GM15510 (cell line): ENCODE data around the gene CST11.

Experiments used
- POLR2A ChIP-seq: IDR thresholded peaks from 3 replicates; pipeline ENCODE4 v1.6.1; 2011; ENCODE audit warnings: borderline replicate concordance; ENCODE audit not compliant: insufficient read length; ENCODE audit errors: extremely low read depth

Gene CST11, protein sequence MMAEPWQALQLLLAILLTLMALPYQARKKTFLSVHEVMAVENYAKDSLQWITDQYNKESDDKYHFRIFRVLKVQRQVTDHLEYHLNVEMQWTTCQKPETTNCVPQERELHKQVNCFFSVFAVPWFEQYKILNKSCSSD

DNA sequence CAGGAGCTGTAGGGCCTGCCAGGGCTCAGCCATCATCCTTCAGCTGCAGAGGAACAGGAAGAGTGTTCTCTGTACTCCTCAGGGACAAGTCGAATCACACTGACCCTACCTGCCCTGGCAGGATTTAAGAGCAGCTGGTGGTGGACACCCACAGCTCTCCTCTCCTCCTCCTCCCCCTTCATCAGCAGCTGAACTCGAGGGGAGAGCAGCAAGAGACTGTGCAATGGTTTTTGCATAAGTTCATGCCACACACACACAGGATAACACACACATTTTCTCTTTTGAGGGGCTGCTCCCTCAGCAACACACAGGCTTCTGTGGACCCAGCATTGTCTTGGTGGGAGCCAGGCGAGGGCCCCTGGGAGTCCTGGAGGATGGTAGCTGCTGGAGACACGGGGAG is at the start of gene CST11:
CST11 (minus strand) TSS at position 101 of the 400 bp plus-strand sequence; CDS start at position 36, 65 bp downstream.
- no peak for TF ChIP-seq POLR2A

- no peak for TF ChIP-seq POLR2A
These were observed 49.2 kb upstream of the CST11 start for GRCh38 chr20:23501926-23502325.

DNA sequence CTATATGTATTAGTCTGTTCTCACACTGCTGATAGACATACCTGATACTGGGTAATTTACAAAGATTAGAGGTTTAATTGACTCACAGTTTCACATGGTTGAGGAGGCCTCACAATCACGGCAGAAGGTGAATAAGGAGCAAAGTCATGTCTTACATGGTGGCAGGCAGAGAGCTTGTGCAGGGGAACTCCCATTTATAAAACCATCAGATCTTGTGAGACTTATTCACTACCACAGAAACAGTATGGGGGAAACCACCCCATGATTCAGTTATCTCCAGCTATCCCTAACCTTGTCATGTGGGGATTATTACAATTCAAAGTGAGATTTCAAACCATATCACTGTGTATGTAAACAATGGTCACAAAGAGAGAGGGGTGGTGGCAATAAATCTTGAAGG is 44.9 kb upstream of the CST11 start:
- no peak for TF ChIP-seq POLR2A

DNA sequence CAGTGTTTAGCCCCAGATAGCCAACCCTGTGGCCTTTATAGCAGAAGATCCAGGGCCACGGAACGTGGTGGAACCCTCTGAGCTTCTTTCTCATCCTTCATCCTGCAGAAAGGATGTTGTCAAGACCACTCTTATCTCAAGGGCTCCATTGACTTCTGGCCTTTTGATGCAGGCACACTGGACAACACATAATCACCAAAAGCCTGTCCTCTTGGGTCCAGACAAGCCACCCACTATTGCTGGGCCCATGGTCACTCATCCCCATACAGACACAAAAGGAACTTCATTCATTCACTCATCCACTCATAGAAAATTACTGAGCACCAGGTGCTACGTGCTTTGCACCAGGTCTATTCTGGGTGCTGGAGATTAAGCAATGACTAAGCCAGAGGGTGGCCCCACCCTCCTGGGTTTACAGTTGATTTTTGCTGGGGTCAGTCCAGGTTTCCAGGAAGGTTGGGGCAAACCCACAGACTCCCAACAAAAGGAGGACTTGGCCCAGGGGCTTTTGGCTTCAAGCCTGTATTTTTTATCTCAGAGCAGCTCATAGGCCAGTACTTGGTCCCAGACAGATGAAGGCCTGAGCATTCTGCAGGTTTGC is 40.6 kb upstream of the CST11 start:
- TF ChIP-seq POLR2A = no peak

DNA sequence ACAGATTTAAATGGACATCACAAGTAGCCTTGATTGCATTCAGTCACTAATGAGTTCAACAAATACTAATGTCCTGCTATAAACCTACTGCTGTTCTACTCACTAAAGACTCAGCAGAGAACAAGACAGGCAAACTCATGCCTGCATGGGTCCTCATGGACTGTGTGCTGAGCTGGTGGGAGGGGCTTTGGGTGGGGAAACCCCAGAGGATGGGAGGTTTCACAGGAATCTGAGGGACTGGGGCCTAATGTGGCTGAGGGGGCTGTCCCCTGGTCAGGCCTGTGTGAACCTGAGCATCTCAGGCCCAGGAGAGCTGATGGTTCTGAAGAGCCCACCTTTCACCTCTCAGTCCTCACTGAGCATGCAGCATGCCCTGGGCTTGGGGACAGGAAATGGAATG is 39.6 kb upstream of the CST11 start:
- TF ChIP-seq POLR2A = no peak

DNA sequence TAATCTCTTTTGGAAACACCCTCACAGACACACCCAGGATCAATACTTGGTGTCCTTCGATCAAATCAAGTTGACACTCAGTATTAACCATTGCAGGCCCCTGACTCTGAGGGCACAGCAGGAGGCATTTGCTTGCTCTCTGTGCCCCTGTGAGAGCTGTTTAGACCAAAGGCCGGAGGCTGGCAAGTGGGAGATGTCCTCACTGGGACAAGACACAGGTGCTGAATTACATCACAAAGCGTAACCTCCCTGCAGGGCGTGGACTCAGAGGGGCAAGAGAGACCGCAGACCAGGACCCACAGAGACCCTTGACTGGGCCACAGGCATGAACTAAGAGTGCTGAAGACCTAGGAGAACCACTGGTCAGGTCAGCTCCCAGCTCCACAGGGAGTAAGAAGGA is 38.1 kb upstream of the CST11 start, which contains the start of gene CST8:
CST8 (plus strand) TSS at position 301 of the 400 bp plus-strand sequence. CDS start 551 bp downstream, outside the sequence.
- no peak for TF ChIP-seq POLR2A

DNA sequence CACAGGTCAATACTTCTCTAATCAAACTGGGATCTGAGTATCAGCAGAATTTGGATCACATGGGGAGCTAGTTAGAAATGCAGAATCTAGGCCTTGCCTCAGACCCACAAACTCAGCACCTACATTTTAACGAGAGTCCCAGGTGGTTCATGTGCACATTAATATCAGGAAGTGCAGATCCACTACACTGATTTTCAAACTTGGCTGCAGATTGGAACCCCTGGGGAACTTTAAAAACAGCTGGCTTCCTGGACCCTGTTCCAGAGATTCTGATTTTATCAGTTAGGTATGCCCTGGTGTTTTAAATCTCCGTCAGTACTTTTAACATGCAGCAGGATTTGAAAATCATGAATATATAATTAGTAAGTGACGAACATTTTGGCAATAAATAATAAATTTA is 36.3 kb upstream of the CST11 start:
- no peak for TF ChIP-seq POLR2A

- TF ChIP-seq POLR2A = no peak
These were observed 35.8 kb upstream of the CST11 start for GRCh38 chr20:23488470-23488869.

- TF ChIP-seq POLR2A = no peak
These were observed 31.4 kb upstream of the CST11 start for GRCh38 chr20:23484081-23484480.

DNA sequence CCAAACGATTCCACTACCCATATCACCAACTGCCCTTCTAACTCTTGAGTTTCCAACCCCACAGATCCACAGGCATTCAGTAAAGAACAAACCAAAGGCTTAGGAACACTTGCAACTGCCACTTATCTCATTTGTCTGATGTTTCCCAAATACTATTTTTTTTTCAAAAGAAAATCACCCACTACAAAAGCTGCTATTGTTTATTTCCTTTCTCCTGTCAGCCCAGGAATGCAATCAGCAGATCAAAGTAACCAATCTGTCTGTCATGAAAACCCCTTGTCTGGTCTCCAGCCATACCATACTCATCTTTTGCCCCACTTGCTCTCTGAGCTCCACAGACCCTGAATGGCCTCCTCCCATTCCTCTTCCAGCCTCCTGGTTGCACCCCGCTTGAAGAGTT is 29.5 kb upstream of the CST11 start:
- no peak for TF ChIP-seq POLR2A

DNA sequence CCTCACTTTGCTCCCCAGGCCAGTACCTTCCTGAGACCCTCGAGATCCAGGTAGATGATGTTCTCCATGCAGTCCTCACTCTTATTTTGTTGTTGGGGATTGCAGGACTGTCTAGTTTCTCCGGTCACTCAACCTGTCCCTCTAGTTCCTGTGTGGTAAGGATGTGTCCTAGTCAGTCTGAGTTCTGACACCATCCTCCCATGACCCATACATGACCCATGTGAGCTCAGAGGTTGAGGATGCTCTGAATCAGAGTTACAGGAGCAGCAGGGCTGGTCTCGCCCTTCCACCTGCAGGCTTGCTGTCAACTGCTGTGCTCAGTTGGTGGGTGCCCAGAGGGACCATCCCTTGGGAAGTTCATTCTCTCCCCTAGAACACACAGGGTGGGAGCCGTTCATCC is 26.4 kb upstream of the CST11 start:
- no peak for TF ChIP-seq POLR2A

DNA sequence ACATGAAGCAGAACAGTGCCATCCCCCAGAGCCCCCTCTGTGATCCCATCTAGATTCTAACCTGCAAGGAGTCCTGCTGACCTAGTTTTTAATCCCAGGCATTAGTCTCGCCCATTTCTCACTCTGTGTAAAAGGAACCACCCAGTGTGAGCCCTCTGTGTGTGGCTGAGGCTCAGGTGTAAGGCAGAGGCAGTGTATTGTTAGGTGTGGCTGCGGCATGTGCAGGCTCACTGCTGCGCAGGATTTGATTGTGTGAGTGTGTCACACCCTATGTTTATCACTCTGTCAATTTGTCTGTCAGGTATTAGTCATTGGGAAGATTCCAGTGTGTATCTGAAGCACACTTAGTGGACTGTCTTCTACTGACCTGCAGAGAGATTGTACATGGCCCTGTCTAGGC is 24.5 kb upstream of the CST11 start:
- no peak for TF ChIP-seq POLR2A

GRCh38 chr20:23476015-23476754 is 23.5 kb upstream of the CST11 start:
- TF ChIP-seq POLR2A = no peak

- TF ChIP-seq POLR2A = no peak
These were observed 22.7 kb upstream of the CST11 start for GRCh38 chr20:23475395-23475794.

- TF ChIP-seq POLR2A = no peak
These were observed 8.5 kb upstream of the CST11 start for GRCh38 chr20:23461180-23461579.
